VCaP (cell line): Measurements from ENCODE around the gene RAPGEF1.

ENCODE experiments used
- H3K27ac ChIP-seq: fragments of 450-650 bp; 2 replicates; pipeline ENCODE4 v1.5.1; 2017
- CTCF ChIP-seq: fragments of 450-650 bp; conservative IDR thresholded peaks from 2 replicates; pipeline ENCODE4 v1.5.1; 2017; ENCODE audit warnings: mild to moderate bottlenecking, moderate library complexity

Gene RAPGEF1

GRCh38 chr9:131776036-131776435 is 36.2 kb upstream of the RAPGEF1 start:
- no peak for TF ChIP-seq CTCF

GRCh38 chr9:131774636-131775035 is 34.8 kb upstream of the RAPGEF1 start:
- H3K27ac ChIP-seq = no peak overlapping the region
- TF ChIP-seq CTCF = no peak

More at GRCh38 chr9:131776036-131776435, 36.2 kb upstream of the RAPGEF1 start:
- H3K27ac ChIP-seq = no peak overlapping the region

GRCh38 chr9:131773911-131774379 is 34.1 kb upstream of the RAPGEF1 start:
- H3K27ac ChIP-seq = no peak overlapping the region
- no peak for TF ChIP-seq CTCF

- H3K27ac ChIP-seq = no peak overlapping the region
- no peak for TF ChIP-seq CTCF
Observed at GRCh38 chr9:131772940-131773339, 33.1 kb upstream of the RAPGEF1 start.

GRCh38 chr9:131771646-131772045 is 31.8 kb upstream of the RAPGEF1 start:
- no peak overlapping the region for H3K27ac ChIP-seq
- no peak for TF ChIP-seq CTCF

GRCh38 chr9:131769361-131769760 is 29.5 kb upstream of the RAPGEF1 start:
- no peak overlapping the region for H3K27ac ChIP-seq
- no peak for TF ChIP-seq CTCF

GRCh38 chr9:131764568-131764967 is 24.7 kb upstream of the RAPGEF1 start:
- TF ChIP-seq CTCF = no peak
- H3K27ac ChIP-seq = no peak overlapping the region
